ENCODE measurements around the gene PDGFD.

PDGFD gene

DNA sequence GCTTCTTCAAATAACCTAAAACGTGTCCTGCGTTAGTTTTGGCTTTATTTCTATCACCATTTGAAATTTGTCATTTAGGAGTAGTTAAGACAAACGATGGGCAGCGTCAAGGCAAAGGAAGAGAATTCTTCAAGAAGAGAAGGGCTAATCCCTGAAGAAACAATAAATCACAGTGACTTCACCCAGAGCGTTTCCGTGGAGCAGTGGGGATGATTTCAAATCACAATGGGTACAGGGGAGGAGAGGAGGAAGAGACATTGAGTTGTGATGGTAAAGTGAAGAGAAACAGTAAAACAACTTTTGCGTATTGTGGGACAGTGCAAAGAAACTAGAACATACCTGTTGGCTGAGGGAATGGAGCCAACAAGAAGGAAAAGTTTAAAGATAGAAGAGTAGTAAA is 9.7 kb downstream of the PDGFD start:
- Mint-ChIP-seq H3K27me3 (no peaks in the 10 kb centered on the region), H3K36me3 (ENCODE audit: low read depth) (no peaks in the 10 kb centered on the region), H3K4me1 (no peaks in the 10 kb centered on the region), H3K27ac (no peak overlapping the region), H3K4me3 (no peak overlapping the region), H3K9me3 (no peaks in the 10 kb centered on the region)
- ATAC-seq: no peak
- DNase-seq: no peak

DNA sequence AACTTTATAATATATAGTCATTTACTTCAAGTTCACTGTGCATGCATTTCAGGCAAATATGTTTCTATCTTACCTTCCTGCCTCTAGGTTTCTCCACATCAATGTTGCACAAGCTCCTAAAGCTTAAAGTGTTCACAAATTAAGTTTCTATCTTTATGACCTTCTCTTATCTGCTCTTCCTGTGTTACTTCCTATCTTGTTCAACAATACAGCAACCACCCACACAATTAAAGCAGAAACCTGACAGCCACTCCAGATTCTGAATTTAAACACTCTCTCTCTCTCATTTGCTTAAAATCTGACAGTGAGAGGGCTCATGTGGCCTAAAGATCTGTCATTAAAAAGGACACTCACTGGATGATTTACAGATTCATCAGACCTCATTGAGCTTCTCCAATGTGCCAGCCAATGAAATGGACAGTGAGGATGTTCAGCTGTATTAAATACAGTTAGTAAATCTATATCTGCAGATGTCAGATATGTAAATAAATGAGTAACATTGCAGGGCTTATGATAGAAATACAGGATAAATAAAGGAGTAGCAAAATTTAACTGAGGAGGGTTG is 10.9 kb downstream of the PDGFD start:
- Mint-ChIP-seq H3K36me3 (ENCODE audit: low read depth) (no peaks in the 10 kb centered on the region), H3K27ac (no peak overlapping the region), H3K27me3 (no peaks in the 10 kb centered on the region), H3K4me1 (no peaks in the 10 kb centered on the region), H3K4me3 (no peak overlapping the region), H3K9me3 (no peaks in the 10 kb centered on the region)
- ATAC-seq (no peak), DNase-seq (no peak)

DNA sequence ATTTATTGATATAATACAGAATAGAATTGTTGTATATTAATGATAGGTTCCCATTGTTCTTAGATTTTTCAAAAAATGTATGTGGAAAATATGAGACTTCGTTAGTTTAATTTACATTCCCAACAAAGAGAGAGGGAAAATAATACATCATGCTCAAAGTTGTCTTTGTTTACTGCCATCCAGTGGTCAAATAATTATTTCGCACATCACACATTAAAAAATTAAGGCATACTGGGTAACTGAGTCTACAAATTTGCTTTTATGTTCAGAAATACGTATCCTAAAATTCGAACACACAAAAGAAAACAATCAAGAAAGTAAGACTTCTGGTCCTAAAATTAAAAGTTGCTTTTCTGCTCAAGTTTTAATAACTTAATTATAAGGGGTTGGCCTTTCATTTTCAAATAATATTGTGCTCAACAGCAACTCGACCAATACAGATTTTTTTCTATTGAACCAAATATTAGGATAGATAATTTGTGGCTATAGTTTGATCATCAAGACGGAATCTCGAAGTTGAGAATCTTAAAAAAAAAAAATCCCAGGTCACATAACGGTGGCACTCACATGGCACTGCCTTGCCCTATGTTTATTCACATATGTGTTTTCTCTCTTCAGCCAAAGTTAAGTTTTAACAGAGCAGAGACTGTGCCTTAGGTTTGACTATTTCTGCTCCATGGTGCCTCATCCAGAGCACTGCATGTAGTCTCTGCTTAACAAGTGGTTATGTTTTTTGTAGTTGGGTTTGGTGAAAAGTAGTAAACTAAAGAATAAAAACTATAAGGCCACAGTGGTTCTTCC is 12.3 kb downstream of the PDGFD start:
- H3K9me3 Mint-ChIP-seq: no peaks in the 10 kb centered on the region
- no peaks in the 10 kb centered on the region for H3K27me3 Mint-ChIP-seq
- H3K4me1 Mint-ChIP-seq: no peaks in the 10 kb centered on the region
- H3K36me3 Mint-ChIP-seq (ENCODE audit: low read depth): no peaks in the 10 kb centered on the region
- H3K27ac Mint-ChIP-seq: no peak overlapping the region
- no peak for DNase-seq
- ATAC-seq: no peak
- H3K4me3 Mint-ChIP-seq: no peak overlapping the region

DNA sequence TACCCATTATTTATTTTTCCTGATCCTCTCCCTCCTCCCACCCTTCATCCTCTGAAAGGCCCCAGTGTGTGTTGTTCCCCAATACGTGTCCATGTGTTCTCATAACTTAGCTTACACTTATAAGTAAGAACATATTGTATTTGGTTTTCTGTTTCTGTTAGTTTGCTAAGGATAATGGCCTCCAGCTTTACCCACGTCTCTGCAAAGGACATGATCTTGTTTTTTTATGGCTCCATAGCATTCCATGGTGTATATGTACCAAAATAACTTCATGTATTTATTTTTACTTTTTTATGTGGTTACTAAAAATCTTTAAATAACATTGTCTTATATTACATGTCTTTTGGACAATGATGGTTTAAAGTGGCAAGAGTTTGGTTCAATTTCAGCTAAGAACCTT is 15.2 kb downstream of the PDGFD start:
- Mint-ChIP-seq H3K27ac (no peak overlapping the region), H3K4me3 (no peak overlapping the region), H3K4me1 (no peaks in the 10 kb centered on the region), H3K9me3 (no peaks in the 10 kb centered on the region), H3K36me3 (ENCODE audit: low read depth) (no peaks in the 10 kb centered on the region), H3K27me3 (no peaks in the 10 kb centered on the region)
- DNase-seq: no peak
- ATAC-seq: no peak

DNA sequence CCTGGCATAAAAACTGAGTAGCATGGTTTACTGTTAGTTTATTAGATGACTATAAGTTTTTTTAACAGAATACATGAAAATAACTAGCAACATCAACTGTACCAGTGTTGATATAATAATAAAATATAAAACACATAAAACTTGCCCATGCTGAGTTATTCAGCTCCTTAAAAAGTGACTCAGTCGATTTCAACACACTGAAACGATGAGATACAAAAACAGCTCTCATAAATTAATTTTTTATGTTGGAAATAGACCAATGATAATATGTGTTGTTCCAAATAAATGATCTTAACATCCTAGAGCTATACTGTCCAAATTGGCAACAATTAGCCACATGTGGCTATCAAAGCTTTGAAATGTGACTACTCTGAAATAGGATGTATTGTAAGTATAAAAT is 15.9 kb downstream of the PDGFD start:
- no peaks in the 10 kb centered on the region for H3K9me3 Mint-ChIP-seq
- no peaks in the 10 kb centered on the region for H3K4me1 Mint-ChIP-seq
- ATAC-seq (no peak), DNase-seq (no peak)
- H3K36me3 Mint-ChIP-seq (ENCODE audit: low read depth): no peaks in the 10 kb centered on the region
- no peaks in the 10 kb centered on the region for H3K27me3 Mint-ChIP-seq
- no peak overlapping the region for H3K4me3 Mint-ChIP-seq
- H3K27ac Mint-ChIP-seq: no peak overlapping the region

DNA sequence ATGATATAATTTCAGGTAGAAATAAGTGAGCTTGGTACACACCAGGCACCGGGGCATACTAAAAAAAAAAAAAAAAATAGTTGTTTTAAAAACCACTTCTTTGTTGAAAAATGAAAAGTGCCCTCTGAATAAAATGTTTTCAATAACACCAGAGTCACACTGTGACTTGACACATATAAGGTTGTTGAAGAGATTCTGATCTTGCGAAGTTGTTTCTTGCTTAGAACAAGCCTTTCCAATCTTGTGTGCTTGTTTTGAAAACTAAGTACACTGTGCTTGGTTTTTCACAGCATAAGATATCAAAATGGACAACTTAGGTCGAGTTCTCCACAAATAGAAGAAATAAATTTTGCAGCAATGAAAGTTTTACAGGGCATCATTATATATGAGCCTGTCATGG is 17.0 kb downstream of the PDGFD start:
- H3K27me3 Mint-ChIP-seq: no peaks in the 10 kb centered on the region
- no peak overlapping the region for H3K4me3 Mint-ChIP-seq
- ATAC-seq: no peak
- no peaks in the 10 kb centered on the region for H3K4me1 Mint-ChIP-seq
- no peaks in the 10 kb centered on the region for H3K9me3 Mint-ChIP-seq
- DNase-seq: no peak
- H3K27ac Mint-ChIP-seq: no peak overlapping the region
- no peaks in the 10 kb centered on the region for H3K36me3 Mint-ChIP-seq (ENCODE audit: low read depth)

DNA sequence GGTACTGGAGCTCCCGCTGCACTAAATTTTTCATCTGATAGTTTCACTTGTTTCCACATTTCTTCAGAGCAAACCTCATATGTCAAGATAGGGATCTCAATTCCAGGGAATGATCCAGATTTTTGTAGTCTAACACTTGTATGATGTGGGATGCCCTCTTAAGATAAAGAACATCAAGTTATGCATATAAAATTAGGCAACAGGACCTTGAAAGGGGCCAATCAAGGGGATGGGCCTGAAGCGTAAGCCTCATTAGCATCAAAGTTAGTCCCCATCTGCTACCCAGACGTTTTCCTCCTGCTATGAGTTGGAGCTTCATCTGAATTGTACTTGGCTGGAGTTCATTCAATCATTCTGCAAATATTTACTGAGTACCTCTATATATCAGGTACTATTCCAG is 17.5 kb downstream of the PDGFD start:
- no peaks in the 10 kb centered on the region for H3K9me3 Mint-ChIP-seq
- no peaks in the 10 kb centered on the region for H3K4me1 Mint-ChIP-seq
- no peak overlapping the region for H3K27ac Mint-ChIP-seq
- H3K27me3 Mint-ChIP-seq: no peaks in the 10 kb centered on the region
- no peak overlapping the region for H3K4me3 Mint-ChIP-seq
- ATAC-seq: no peak
- DNase-seq: no peak
- H3K36me3 Mint-ChIP-seq (ENCODE audit: low read depth): no peaks in the 10 kb centered on the region

DNA sequence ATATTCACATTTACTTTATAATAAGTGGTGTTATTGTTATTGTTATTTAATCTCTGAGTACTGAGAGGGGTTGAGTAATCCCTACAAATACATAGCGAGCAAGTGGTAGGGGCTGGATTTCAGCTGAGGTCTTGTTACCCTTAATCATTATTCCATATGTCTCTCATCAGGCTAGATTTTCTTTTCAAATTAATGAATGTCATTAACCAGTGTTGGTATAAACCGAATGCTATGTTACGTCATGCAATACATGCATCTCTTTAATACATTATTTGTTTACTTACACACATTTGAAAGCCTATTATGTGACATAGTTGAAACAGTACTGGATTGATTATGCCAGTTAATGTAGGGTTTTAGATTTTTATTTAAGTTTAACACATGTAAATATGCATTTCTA is 18.9 kb downstream of the PDGFD start:
- Mint-ChIP-seq H3K27ac (no peak overlapping the region), H3K9me3 (no peaks in the 10 kb centered on the region), H3K4me3 (no peak overlapping the region), H3K36me3 (ENCODE audit: low read depth) (no peaks in the 10 kb centered on the region), H3K4me1 (no peaks in the 10 kb centered on the region), H3K27me3 (no peaks in the 10 kb centered on the region)
- DNase-seq (no peak), ATAC-seq (no peak)

DNA sequence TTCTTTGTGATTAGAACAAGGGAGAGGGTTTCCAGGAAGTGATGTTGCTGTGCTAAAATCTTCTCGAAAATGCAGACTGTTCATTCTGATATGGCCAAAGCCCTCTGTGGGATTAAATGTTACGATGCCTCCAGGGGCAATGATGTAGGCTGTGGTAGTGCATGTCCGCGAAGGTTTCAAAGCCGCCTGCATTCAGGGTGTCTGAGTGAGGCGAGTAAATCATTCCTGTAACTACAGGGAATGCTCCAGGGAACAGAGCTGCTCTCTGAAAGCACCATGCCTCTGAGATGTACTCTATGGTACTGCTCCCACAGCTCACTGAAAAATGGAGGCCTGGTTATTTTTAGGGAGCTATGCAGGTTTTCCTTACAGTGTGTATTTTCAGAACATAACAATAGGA is 21.2 kb downstream of the PDGFD start:
- Mint-ChIP-seq H3K9me3 (no peaks in the 10 kb centered on the region), H3K27ac (no peak overlapping the region), H3K36me3 (ENCODE audit: low read depth) (no peaks in the 10 kb centered on the region), H3K4me3 (no peak overlapping the region), H3K27me3 (no peaks in the 10 kb centered on the region), H3K4me1 (no peaks in the 10 kb centered on the region)
- DNase-seq: no peak
- ATAC-seq: no peak

DNA sequence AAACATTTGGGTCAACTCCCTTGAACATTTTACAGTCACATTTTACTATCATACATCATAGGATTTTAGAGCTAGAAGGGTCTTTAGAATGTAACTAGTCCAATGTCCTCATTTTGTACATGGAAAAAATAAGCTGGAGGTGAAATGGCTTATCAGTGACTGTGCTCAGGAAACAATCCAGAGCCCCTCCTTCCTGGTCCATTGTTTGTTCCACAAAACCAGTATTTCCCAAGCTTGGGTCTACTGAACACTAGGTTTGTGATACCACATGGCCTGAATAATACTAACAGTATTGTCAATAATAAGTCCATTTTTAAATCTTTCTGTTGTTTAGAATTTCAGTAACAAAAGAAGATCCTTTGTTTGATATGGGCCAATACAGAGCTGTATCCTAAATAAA is 27.1 kb downstream of the PDGFD start:
- no peaks in the 10 kb centered on the region for H3K9me3 Mint-ChIP-seq
- H3K4me3 Mint-ChIP-seq: no peak overlapping the region
- no peaks in the 10 kb centered on the region for H3K36me3 Mint-ChIP-seq (ENCODE audit: low read depth)

DNA sequence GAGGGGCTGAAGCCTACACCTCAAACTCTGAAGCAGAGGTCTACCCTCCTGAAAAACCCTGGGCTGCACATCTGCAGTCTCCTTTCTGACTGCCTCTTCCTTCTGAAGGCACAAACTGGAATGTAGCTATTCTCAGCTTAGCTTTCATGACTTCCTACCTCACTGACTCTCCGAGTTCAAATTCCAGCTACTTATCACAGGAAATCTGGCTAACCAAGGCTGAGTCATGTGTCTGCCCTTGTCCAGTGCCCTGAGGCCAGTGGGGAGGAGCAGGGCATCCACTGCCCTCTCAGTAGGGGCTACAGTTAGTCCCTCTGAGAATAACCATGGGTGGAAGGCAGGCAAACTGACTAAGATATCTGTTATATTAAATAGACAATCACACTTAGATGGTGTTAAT is 29.2 kb downstream of the PDGFD start:
- Mint-ChIP-seq H3K4me1 (no peaks in the 10 kb centered on the region), H3K4me3 (no peak overlapping the region), H3K27ac (no peak overlapping the region), H3K9me3 (no peaks in the 10 kb centered on the region), H3K36me3 (ENCODE audit: low read depth) (no peaks in the 10 kb centered on the region), H3K27me3 (no peaks in the 10 kb centered on the region)
- ATAC-seq (no peak), DNase-seq (no peak)

More for the DNA sequence above, 27.1 kb downstream of the PDGFD start:
- Mint-ChIP-seq H3K4me1 (no peaks in the 10 kb centered on the region), H3K27ac (no peak overlapping the region), H3K27me3 (no peaks in the 10 kb centered on the region)
- ATAC-seq (no peak), DNase-seq (no peak)

DNA sequence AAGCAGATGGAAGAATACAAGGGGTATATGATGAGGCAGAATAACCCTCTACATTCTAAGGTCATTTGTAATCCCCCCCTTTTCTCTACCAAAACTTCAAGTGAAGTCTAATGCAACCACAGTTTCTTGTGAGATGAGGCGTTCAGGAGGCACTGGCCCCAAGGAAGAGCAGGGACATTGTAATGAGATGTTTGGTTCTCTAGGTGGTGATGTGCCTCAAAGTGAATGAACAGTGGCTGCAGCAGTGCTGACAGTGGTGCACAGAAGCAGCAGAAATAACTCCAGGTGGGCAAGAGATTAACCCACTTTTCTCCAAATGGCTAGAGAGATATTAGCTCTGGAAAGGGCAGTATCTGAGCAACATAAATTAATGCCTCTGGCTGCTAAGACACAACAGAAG is 33.8 kb downstream of the PDGFD start:
- H3K4me3 Mint-ChIP-seq: no peak overlapping the region
- no peak for ATAC-seq
- H3K9me3 Mint-ChIP-seq: no peaks in the 10 kb centered on the region

DNA sequence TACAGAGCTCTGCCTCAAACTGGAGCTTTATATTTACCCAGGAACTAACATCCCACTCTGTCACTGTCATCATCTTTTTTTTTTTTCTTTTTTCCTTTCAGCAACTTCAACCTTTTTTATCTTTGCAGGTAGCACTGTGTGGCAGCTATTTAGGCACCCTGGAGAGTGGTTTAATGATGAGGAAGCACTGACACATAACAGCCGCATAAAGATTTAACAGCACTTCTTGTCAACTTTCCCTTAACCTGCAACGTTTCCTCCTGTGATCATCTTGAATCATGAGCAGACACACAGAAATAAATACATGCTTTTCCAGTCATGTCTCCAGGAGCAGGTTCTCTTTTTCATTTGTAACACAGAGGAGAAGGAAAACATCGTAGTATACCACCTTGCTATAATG is 34.8 kb downstream of the PDGFD start:
- no peak overlapping the region for H3K27ac Mint-ChIP-seq
- H3K36me3 Mint-ChIP-seq (ENCODE audit: low read depth): no peaks in the 10 kb centered on the region
- H3K9me3 Mint-ChIP-seq: no peaks in the 10 kb centered on the region
- DNase-seq (no peak), ATAC-seq (no peak)
- no peaks in the 10 kb centered on the region for H3K4me1 Mint-ChIP-seq
- no peak overlapping the region for H3K4me3 Mint-ChIP-seq
- H3K27me3 Mint-ChIP-seq: no peaks in the 10 kb centered on the region

More for the DNA sequence above, 33.8 kb downstream of the PDGFD start:
- H3K36me3 Mint-ChIP-seq (ENCODE audit: low read depth): no peaks in the 10 kb centered on the region
- H3K4me1 Mint-ChIP-seq: no peaks in the 10 kb centered on the region
- H3K27ac Mint-ChIP-seq: no peak overlapping the region
- no peaks in the 10 kb centered on the region for H3K27me3 Mint-ChIP-seq
- no peak for DNase-seq

DNA sequence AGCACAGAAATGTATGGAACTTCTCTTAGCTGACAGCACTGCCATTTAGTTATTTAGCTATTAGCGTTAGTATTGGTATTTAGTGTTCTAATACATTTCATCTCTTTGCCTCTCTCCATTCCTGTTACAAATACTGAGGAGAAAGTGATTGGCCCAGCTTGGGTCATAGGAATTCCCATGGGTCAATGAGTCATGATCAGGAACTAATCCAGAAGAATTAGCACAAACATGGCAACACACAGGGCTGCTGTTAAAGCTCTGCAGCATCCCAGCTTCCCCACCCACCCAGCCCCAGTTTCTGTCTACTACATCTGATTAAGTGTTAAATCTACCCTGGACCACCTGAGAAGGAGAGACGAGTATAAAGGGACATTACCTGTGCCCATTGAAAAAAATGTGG is 36.1 kb downstream of the PDGFD start:
- no peaks in the 10 kb centered on the region for H3K27me3 Mint-ChIP-seq
- no peak overlapping the region for H3K27ac Mint-ChIP-seq
- DNase-seq: no peak
- no peaks in the 10 kb centered on the region for H3K36me3 Mint-ChIP-seq (ENCODE audit: low read depth)
- no peak for ATAC-seq
- H3K9me3 Mint-ChIP-seq: no peaks in the 10 kb centered on the region
- H3K4me3 Mint-ChIP-seq: no peak overlapping the region
- no peaks in the 10 kb centered on the region for H3K4me1 Mint-ChIP-seq

DNA sequence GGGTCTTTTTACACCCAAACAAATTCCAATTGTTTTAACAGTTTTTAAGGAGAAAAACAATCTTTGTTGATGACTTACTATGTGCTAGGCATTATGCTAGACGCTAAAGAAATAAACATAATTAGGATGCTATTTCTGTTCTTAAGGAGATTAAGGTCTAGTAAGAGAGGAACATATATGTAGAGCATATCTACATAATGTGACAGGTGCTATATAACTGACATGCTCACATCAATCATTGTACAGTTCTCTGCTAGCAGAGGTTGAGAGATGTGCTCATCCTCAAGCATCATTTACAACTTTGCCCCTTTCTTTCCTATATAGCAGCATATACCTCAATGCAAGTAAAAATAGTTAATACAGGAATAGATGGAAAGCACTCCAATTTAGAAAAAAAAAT is 37.5 kb downstream of the PDGFD start:
- no peak for ATAC-seq
- Mint-ChIP-seq H3K27ac (no peak overlapping the region), H3K9me3 (no peaks in the 10 kb centered on the region), H3K36me3 (ENCODE audit: low read depth) (no peaks in the 10 kb centered on the region), H3K27me3 (no peaks in the 10 kb centered on the region), H3K4me3 (no peak overlapping the region), H3K4me1 (no peaks in the 10 kb centered on the region)
- no peak for DNase-seq

DNA sequence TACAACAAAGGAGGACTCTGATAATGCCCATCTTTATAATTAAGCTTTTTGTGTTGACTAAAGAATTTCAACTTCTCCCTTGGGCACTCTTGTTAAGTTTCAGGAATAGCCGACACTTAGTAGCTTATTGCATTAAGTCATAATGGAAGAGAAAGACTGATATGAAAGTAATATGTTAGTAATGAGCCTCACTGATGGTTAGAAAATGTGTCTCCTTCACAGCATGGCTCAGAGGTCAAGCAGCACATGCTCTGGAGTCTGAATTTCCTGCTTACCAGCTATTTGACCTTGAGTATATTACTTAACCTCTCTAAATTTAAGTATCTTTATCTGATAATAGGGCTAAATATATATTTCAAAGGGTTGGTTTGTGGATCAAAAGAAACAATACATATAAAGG is 39.0 kb downstream of the PDGFD start:
- ATAC-seq (no peak), DNase-seq (no peak)
- Mint-ChIP-seq H3K4me3 (no peak overlapping the region), H3K9me3 (no peaks in the 10 kb centered on the region), H3K36me3 (ENCODE audit: low read depth) (no peaks in the 10 kb centered on the region), H3K27ac (no peak overlapping the region), H3K27me3 (no peaks in the 10 kb centered on the region), H3K4me1 (no peaks in the 10 kb centered on the region)

Data from activated naive CD8-positive, alpha-beta T cell treated with anti-CD3 and anti-CD28 coated beads, Interleukin-2, amount 50 U/mL, for 24 hours (primary cell).